Measurements from ENCODE around the gene PRAMEF11. TPM values are rescaled to one million over a fixed set of nuclear protein-coding genes. Genes with fewer than 3 reads are reported as not detected.
"Not testable (repeated sequence)": the region's sequence is repeated elsewhere in the genome, so short reads cannot be mapped to it uniquely, and the experiment has no call there.

The PRAMEF11 gene
- total and polyA plus RNA-seq, 2 donors (not counting 3 experiments of a cell fraction or from before 2014, with no cell fraction given) = not detected

DNA sequence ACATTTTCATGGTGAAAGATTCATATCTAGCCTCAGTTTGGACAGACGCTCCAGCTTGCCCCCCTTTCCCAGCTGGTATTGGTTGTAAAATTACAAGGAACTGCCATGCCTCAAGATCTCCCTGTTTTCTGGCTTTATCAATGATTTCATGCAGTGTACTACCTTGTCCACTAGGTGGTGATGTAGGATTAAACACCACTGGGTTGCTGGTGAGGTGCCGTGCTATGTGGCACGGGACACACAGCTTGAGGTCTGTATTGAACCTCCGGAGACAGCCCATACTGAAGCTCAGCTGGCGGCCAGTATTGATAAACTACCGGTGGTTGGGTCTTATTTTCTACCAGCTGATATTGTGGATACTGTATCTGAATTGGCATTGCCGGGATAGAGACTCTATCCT lies 47.4 kb downstream of the PRAMEF11 start:
- FAIRE-seq; H3K9ac ChIP-seq (replicated peaks; ENCODE audit: extremely low read depth, insufficient read depth, low read length); H3K27me3 ChIP-seq (ENCODE audit: control insufficient read depth in 2 of 2, insufficient read depth in 2 of 2, low read length in 2 of 2); intact Hi-C loops (cut with micrococcal nuclease); H2AFZ ChIP-seq (ENCODE audit: low read depth, low read length); H3K9me3 ChIP-seq (replicated peaks; ENCODE audit: control insufficient read depth, insufficient read depth, low read length); POLR2A ChIA-PET; H3K4me3 ChIP-seq (replicated peaks in 1 of 3; ENCODE audit: insufficient read depth in 1 of 3, low read depth in 1 of 3, low read length in 3 of 3); BruUV-seq (replicated peaks); H3K79me2 ChIP-seq (ENCODE audit: control insufficient read depth, insufficient read depth, low read length); H3K4me1 ChIP-seq (ENCODE audit: control insufficient read depth, extremely low read depth, insufficient read depth, low read length); dilution Hi-C loops (cut with MboI; ENCODE audit: extremely low pct_ligation_motif_present, low sequenced_read_pairs); H3K4me2 ChIP-seq (ENCODE audit: insufficient read depth, low read length); H4K20me1 ChIP-seq (replicated peaks; ENCODE audit: control insufficient read depth, extremely low read depth, insufficient read depth, low read length); DNase-seq (ENCODE audit: low read depth, low spot score); H3K36me3 ChIP-seq (ENCODE audit: control insufficient read depth in 2 of 2, extremely low read depth in 1 of 2, insufficient read depth in 2 of 2, low read length in 2 of 2); CTCF ChIA-PET; H3K27ac ChIP-seq (ENCODE audit: insufficient read depth, low read depth, low read length); H3K9me1 ChIP-seq (replicated peaks; ENCODE audit: control insufficient read depth, extremely low read depth, insufficient read depth, low read length): not testable (repeated sequence)

GRCh38 chr1:12781488-12781887 lies 49.7 kb downstream of the PRAMEF11 start:
- BruUV-seq (replicated peaks); H3K36me3 ChIP-seq (ENCODE audit: control insufficient read depth in 2 of 2, extremely low read depth in 1 of 2, insufficient read depth in 2 of 2, low read length in 2 of 2); intact Hi-C loops (cut with micrococcal nuclease); H3K9me3 ChIP-seq (replicated peaks; ENCODE audit: control insufficient read depth, insufficient read depth, low read length); H3K4me3 ChIP-seq (replicated peaks in 1 of 3; ENCODE audit: insufficient read depth in 1 of 3, low read depth in 1 of 3, low read length in 3 of 3); H3K79me2 ChIP-seq (ENCODE audit: control insufficient read depth, insufficient read depth, low read length); POLR2A ChIA-PET; H3K9ac ChIP-seq (replicated peaks; ENCODE audit: extremely low read depth, insufficient read depth, low read length); H2AFZ ChIP-seq (ENCODE audit: low read depth, low read length); dilution Hi-C loops (cut with MboI; ENCODE audit: extremely low pct_ligation_motif_present, low sequenced_read_pairs); CTCF ChIA-PET; FAIRE-seq; H4K20me1 ChIP-seq (replicated peaks; ENCODE audit: control insufficient read depth, extremely low read depth, insufficient read depth, low read length); H3K4me1 ChIP-seq (ENCODE audit: control insufficient read depth, extremely low read depth, insufficient read depth, low read length); H3K9me1 ChIP-seq (replicated peaks; ENCODE audit: control insufficient read depth, extremely low read depth, insufficient read depth, low read length); H3K27ac ChIP-seq (ENCODE audit: insufficient read depth, low read depth, low read length); H3K4me2 ChIP-seq (ENCODE audit: insufficient read depth, low read length); H3K27me3 ChIP-seq (ENCODE audit: control insufficient read depth in 2 of 2, insufficient read depth in 2 of 2, low read length in 2 of 2); DNase-seq (ENCODE audit: low read depth, low spot score): not testable (repeated sequence)

- no peak overlapping the region for H2AFZ ChIP-seq (ENCODE audit: low read depth, low read length)
- no peak for TF ChIP-seq EZH2 (IDR thresholded peaks at IDR 0.05; ENCODE audit: borderline replicate concordance, low read depth, low read length, severe bottlenecking)
- H3K4me3 ChIP-seq (replicated peaks in 1 of 3; ENCODE audit: insufficient read depth in 1 of 3, low read depth in 1 of 3, low read length in 3 of 3) = no peak overlapping the region
- H4K20me1 ChIP-seq (replicated peaks; ENCODE audit: control insufficient read depth, extremely low read depth, insufficient read depth, low read length) = no peaks in the 10 kb centered on the region
- H3K4me1 ChIP-seq (ENCODE audit: control insufficient read depth, extremely low read depth, insufficient read depth, low read length) = no peaks in the 10 kb centered on the region
- CTCF ChIA-PET = no interaction called here
- H3K27me3 ChIP-seq (ENCODE audit: control insufficient read depth in 2 of 2, insufficient read depth in 2 of 2, low read length in 2 of 2) = no peaks in the 10 kb centered on the region
- FAIRE-seq = no peak
- H3K9me1 ChIP-seq (replicated peaks; ENCODE audit: control insufficient read depth, extremely low read depth, insufficient read depth, low read length) = no peaks in the 10 kb centered on the region
- dilution Hi-C loops (cut with MboI; ENCODE audit: extremely low pct_ligation_motif_present, low sequenced_read_pairs) = no loop called here
- no peaks in the 10 kb centered on the region for H3K36me3 ChIP-seq (ENCODE audit: control insufficient read depth in 2 of 2, extremely low read depth in 1 of 2, insufficient read depth in 2 of 2, low read length in 2 of 2)
- no TSS peak for BruUV-seq (replicated peaks)
- H3K27ac ChIP-seq (ENCODE audit: insufficient read depth, low read depth, low read length) = no peak overlapping the region
- intact Hi-C loops (cut with micrococcal nuclease) = no loop called here
- H3K9me3 ChIP-seq (replicated peaks; ENCODE audit: control insufficient read depth, insufficient read depth, low read length) = no peaks in the 10 kb centered on the region
- no peaks in the 10 kb centered on the region for H3K79me2 ChIP-seq (ENCODE audit: control insufficient read depth, insufficient read depth, low read length)
- H3K4me2 ChIP-seq (ENCODE audit: insufficient read depth, low read length) = no peak overlapping the region
- H3K9ac ChIP-seq (replicated peaks; ENCODE audit: extremely low read depth, insufficient read depth, low read length) = no peak overlapping the region
- POLR2A ChIA-PET = no interaction called here
- no peak for DNase-seq (ENCODE audit: low read depth, low spot score)
Observed at GRCh38 chr1:12778907-12779306, 52.3 kb downstream of the PRAMEF11 start.

Measured in endothelial cell of umbilical vein (primary cell).